ENCODE measurements around the gene IGFL4.
A peak's percentile ranks its signal among the peaks of the same experiment; 100 is the strongest.

The IGFL4 gene

DNA sequence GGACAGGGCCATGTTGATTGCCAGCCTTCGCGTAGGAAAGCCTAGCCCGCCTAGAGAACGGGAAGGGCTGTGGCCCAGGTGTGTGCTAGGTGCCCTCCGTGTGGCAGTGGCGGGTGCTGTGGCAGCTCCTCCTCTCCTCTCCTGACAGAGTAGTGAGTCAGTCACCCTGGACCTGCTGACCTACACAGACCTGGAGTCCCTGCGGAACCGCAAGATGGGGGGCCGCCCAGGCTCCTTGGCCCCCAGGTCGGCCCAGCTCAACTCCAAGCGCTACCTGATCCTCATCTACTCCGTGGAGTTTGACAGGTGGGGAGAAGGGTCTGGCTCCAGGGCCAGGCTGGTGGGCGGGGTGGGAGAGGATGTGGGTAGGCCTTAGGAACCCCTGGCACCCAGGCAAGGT is 34.4 kb downstream of the IGFL4 start:
- no peaks in the 10 kb centered on the region for H3K9me3 ChIP-seq
- H3K36me3 ChIP-seq, result no peaks in the 10 kb centered on the region; the same call in 1 of the 2 replicates
- DNase-seq, result no peak
- no peaks in the 10 kb centered on the region; the same call in 1 of the 2 replicates for H3K4me1 ChIP-seq
- no peak for TF ChIP-seq CTCF (IDR thresholded peaks at IDR 0.05; ENCODE audit: low read depth, low read length)
- H3K27me3 ChIP-seq, result no peaks in the 10 kb centered on the region
- H3K4me3 ChIP-seq (ENCODE audit: low read depth, low read length), result no peak overlapping the region

GRCh38 chr19:46002678-46003275 is 38.0 kb downstream of the IGFL4 start:
- Histone ChIP-seq H3K36me3 (no peaks in the 10 kb centered on the region; the same call in 1 of the 2 replicates), H3K4me3 (ENCODE audit: low read depth, low read length) (no peak overlapping the region), H3K27me3 (no peaks in the 10 kb centered on the region), H3K9me3 (no peaks in the 10 kb centered on the region), H3K4me1 (peaks cover 4% of the 10 kb centered on the region; the same call in 1 of the 2 replicates)
- no peak for TF ChIP-seq CTCF (IDR thresholded peaks at IDR 0.05; ENCODE audit: low read depth, low read length)
- no peak for DNase-seq

DNA sequence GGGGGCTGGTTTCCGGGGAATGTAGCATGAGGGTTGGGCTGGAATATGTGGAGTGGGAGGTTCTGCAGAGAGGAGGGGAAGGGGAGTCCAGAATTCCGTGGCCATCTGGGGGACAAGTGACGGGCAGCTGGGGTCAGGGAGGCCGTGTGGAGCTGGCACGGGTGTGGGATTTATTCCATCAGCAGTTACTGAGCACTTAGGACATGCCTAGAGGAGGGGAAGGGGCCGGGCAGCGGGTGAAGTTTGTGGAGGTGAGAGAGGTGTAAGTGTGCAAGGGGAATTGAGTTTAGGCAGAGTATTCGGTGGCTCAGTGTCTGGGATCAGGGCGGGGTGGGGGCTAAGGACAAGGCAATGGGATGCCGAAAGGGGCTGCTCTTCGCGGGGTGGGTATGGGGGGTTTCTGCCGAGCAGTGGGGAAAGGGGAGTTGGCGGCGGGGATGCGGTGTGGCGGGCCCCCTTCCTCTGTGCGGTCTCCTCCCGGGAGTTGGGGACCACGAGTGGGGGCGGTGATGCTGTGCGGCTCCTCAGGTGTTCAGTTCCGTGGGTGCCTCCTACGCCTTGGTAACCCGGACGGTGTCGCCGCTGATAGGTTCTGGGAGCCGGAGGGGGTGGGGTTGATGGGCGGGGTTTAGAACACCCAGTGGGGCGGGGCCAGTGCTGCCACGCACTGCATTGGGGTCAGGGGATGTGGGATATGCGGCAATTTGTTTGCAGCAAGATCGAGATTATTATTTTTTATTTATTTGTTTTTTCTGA is 40.1 kb downstream of the IGFL4 start:
- Histone ChIP-seq H3K9me3 (no peaks in the 10 kb centered on the region), H3K27me3 (no peaks in the 10 kb centered on the region), H3K4me3 (ENCODE audit: low read depth, low read length) (peak overlapping the region; percentile 54), H3K36me3 (no peaks in the 10 kb centered on the region; the same call in 1 of the 2 replicates), H3K4me1 (peaks cover 4% of the 10 kb centered on the region; the same call in 1 of the 2 replicates)
- DNase-seq, result peak; percentile 84
- no peak for TF ChIP-seq CTCF (IDR thresholded peaks at IDR 0.05; ENCODE audit: low read depth, low read length)

DNA sequence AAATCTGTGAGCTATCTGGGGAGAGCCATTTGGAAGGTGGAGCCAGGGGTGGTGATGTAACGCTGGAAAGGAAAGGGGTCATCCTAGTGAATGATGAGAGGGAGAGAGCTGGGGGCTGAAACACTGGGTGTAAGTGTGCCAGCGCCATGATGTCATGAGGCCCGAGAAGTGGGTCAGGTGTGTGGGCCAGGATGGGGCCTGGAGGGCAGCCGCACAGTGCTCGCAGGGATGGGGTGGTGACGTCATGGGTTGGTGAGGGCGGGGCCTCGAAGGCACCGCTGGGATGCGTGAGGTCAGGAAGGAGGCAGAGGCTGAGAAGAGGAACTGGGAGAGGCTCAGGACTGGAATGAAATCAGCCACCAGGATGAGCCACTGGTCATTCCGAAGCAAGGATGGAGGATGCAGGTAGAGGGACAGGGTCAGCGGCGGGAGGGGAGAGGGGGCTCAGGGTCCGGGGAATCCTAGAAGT is 41.1 kb downstream of the IGFL4 start:
- peak; percentile 61 for DNase-seq
- Histone ChIP-seq H3K27me3 (no peaks in the 10 kb centered on the region), H3K36me3 (no peaks in the 10 kb centered on the region; the same call in 1 of the 2 replicates), H3K4me3 (ENCODE audit: low read depth, low read length) (peak overlapping the region; percentile 54), H3K4me1 (peaks cover 4% of the 10 kb centered on the region; the same call in 1 of the 2 replicates), H3K9me3 (no peaks in the 10 kb centered on the region)
- no peak for TF ChIP-seq CTCF (IDR thresholded peaks at IDR 0.05; ENCODE audit: low read depth, low read length)

DNA sequence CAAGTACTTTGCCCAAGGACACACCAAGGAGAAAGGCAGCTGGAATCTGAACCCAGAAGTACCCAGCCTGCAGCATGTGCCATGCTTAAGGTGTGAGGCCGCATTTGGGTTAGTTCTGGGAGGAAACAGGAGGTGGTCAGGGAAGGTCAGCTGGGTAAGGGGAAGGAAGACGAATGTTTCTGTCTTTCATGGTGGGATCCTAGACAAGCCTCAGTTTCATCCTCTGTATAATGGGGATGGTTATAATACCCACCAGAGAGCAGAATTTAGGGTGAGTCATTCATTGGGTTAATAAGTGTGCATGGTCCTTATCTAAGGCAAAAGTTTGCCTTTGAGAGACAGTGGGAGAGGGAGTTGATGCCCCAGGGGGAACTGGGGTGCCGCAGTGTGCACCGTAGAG is 42.0 kb downstream of the IGFL4 start:
- TF ChIP-seq CTCF (IDR thresholded peaks at IDR 0.05; ENCODE audit: low read depth, low read length), result no peak
- H3K4me1 ChIP-seq, result peaks cover 4% of the 10 kb centered on the region; the same call in 1 of the 2 replicates
- no peak for DNase-seq
- no peaks in the 10 kb centered on the region for H3K9me3 ChIP-seq
- H3K36me3 ChIP-seq, result no peaks in the 10 kb centered on the region; the same call in 1 of the 2 replicates
- no peaks in the 10 kb centered on the region for H3K27me3 ChIP-seq
- no peak overlapping the region for H3K4me3 ChIP-seq (ENCODE audit: low read depth, low read length)

GRCh38 chr19:45996933-45997332 is 43.9 kb downstream of the IGFL4 start:
- TF ChIP-seq CTCF (IDR thresholded peaks at IDR 0.05; ENCODE audit: low read depth, low read length), result no peak
- Histone ChIP-seq H3K9me3 (no peaks in the 10 kb centered on the region), H3K27me3 (no peaks in the 10 kb centered on the region), H3K36me3 (no peaks in the 10 kb centered on the region; the same call in 1 of the 2 replicates), H3K4me1 (peaks cover 4% of the 10 kb centered on the region; the same call in 1 of the 2 replicates), H3K4me3 (ENCODE audit: low read depth, low read length) (no peak overlapping the region)
- no peak for DNase-seq
